ENCODE measurements around the gene KRTAP10-4.

GRCh38 chr21:44589094-44589493, 15.6 kb downstream of the KRTAP10-4 start:
- TF ChIP-seq CTCF (IDR thresholded peaks at IDR 0.05; ENCODE audit: extremely low read depth in 1 of 2, insufficient read depth in 1 of 2, low read depth in 1 of 2, low read length in 2 of 2) (no peak), FOS (IDR thresholded peaks at IDR 0.05; ENCODE audit: borderline replicate concordance, insufficient read depth, low read length) (no peak), EZH2 (IDR thresholded peaks at IDR 0.05; ENCODE audit: borderline replicate concordance, low read depth, low read length, severe bottlenecking) (no peak), GATA2 (IDR thresholded peaks at IDR 0.05; ENCODE audit: insufficient read depth, insufficient read length, low read depth, low read length) (no peak), POLR2A (IDR thresholded peaks at IDR 0.05; ENCODE audit: low read depth, low read length) (no peak)

All from endothelial cell of umbilical vein (primary cell).